Fibroblast of mammary gland (primary cell): ENCODE measurements around the gene TM7SF3.

Source experiments
- DNase-seq: peaks from one replicate; pipeline ENCODE4 v3.0.0-alpha.2; 2010; ENCODE audit warnings: low read depth
- H3K4me3 ChIP-seq: 2 replicates; pipeline ENCODE4 v1.5.1; 2011; ENCODE audit warnings: low read depth, mild to moderate bottlenecking, low read length, moderate library complexity; ENCODE audit not compliant: control insufficient read depth
- TF ChIP-seq, protein P1 (sequence below): conservative IDR thresholded peaks from 2 replicates; pipeline ENCODE4 v1.5.1; 2011; ENCODE audit warnings: low read depth, low read length, inconsistent platforms; ENCODE audit not compliant: control insufficient read depth, insufficient read depth

The TM7SF3 gene

DNA sequence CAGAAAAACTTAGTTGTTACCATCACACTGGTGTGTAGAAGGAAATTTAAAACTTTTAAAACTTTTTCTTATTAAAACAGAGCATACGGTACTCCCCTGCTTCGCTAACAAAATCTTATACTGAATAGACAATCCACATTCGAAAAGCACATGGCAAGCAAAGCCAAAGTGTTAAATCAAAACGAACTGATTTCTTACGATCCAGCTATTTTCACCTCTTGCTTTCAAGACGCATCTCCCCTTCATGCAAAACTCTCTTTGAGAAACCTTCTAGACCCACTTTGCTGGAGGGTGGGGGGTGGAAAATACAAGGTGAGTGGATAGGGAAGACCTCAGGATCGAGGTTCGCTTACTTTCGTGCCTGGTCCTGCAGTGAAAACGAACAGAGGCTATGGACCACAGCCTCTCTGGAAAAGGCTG is 76.7 kb downstream of the TM7SF3 start:
- TF ChIP-seq, protein P1, sequence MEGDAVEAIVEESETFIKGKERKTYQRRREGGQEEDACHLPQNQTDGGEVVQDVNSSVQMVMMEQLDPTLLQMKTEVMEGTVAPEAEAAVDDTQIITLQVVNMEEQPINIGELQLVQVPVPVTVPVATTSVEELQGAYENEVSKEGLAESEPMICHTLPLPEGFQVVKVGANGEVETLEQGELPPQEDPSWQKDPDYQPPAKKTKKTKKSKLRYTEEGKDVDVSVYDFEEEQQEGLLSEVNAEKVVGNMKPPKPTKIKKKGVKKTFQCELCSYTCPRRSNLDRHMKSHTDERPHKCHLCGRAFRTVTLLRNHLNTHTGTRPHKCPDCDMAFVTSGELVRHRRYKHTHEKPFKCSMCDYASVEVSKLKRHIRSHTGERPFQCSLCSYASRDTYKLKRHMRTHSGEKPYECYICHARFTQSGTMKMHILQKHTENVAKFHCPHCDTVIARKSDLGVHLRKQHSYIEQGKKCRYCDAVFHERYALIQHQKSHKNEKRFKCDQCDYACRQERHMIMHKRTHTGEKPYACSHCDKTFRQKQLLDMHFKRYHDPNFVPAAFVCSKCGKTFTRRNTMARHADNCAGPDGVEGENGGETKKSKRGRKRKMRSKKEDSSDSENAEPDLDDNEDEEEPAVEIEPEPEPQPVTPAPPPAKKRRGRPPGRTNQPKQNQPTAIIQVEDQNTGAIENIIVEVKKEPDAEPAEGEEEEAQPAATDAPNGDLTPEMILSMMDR: no peak
- H3K4me3 ChIP-seq: peak overlapping the region; percentile 94
- no peak for DNase-seq

- peak overlapping the region; percentile 94 for H3K4me3 ChIP-seq
- TF ChIP-seq, protein P1: no peak
- DNase-seq: no peak
These were observed 77.4 kb downstream of the TM7SF3 start for GRCh38 chr12:26936559-26937442.

DNA sequence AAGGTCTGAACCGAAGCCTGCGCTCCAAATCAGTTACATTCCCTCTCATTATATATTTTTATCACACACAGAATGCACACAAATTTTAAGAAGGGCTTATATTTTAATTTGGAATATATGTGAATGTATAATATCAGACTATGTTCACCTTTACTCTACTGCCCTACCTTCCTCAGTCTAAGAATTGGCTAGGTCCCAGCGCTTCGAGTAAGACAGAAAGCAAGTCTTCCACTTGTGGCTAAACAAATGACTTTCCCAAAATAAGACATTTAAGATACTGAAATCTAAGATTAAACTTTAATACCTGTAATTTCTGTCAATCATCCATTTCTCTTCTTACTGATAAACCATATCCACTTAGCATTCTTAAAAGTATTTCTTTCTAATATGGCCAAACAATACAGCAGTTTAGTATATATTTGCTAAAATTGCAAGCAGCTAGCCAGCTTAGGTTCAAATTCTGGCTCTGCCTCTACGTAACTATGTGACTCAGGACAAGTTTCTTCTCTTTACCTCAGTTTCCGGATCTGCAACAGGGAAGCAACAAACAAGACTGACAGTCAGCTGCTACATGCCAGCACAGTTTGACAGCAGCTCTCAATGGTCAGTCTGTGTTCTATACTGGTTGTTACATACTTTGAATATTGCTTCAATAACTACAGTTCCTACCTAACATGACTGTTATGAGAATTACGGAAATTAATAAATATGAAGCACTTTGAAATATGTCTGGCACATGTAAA is 78.4 kb downstream of the TM7SF3 start:
- peak overlapping the region; percentile 94 for H3K4me3 ChIP-seq
- TF ChIP-seq, protein P1: no peak

GRCh38 chr12:26929590-26929989 is 84.6 kb downstream of the TM7SF3 start:
- TF ChIP-seq, protein P1: no peak

More for the DNA sequence above, 78.4 kb downstream of the TM7SF3 start:
- no peak for DNase-seq

GRCh38 chr12:26928661-26929060 is 85.5 kb downstream of the TM7SF3 start:
- DNase-seq: no peak
- TF ChIP-seq, protein P1: no peak
- no peak overlapping the region for H3K4me3 ChIP-seq

More at GRCh38 chr12:26929590-26929989, 84.6 kb downstream of the TM7SF3 start:
- no peak overlapping the region for H3K4me3 ChIP-seq
- DNase-seq: no peak
